ENCODE data around the gene NAP1L1.
A peak's percentile ranks its signal among the peaks of the same experiment; 100 is the strongest.

Gene NAP1L1

GRCh38 chr12:76083904-76084862, at the start of gene NAP1L1:
NAP1L1 (minus strand) TSS chr12:76084685; CDS start chr12:76074219, 10,466 bp downstream.
- peak; percentile 98 for DNase-seq

- DNase-seq: no peak
Observed at GRCh38 chr12:76127588-76127987, 43.1 kb upstream of the NAP1L1 start.

GRCh38 chr12:76124456-76124855, 40.0 kb upstream of the NAP1L1 start:
- DNase-seq: no peak

GRCh38 chr12:76123259-76124212, 39.1 kb upstream of the NAP1L1 start:
- DNase-seq: no peak

GRCh38 chr12:76119887-76120286, 35.4 kb upstream of the NAP1L1 start:
- DNase-seq: no peak

GRCh38 chr12:76117751-76118150, 33.3 kb upstream of the NAP1L1 start:
- DNase-seq: no peak

GRCh38 chr12:76117067-76117691, 32.7 kb upstream of the NAP1L1 start:
- DNase-seq: no peak

- DNase-seq: no peak
Observed at GRCh38 chr12:76113800-76114757, 29.6 kb upstream of the NAP1L1 start.

GRCh38 chr12:76111209-76111749, 26.8 kb upstream of the NAP1L1 start:
- no peak for DNase-seq

- DNase-seq: no peak
Observed at GRCh38 chr12:76109879-76110278, 25.4 kb upstream of the NAP1L1 start.

- DNase-seq: no peak
Observed at GRCh38 chr12:76108356-76108755, 23.9 kb upstream of the NAP1L1 start.

GRCh38 chr12:76106631-76107030, 22.1 kb upstream of the NAP1L1 start:
- DNase-seq: no peak

- DNase-seq: no peak
Observed at GRCh38 chr12:76103958-76104357, 19.5 kb upstream of the NAP1L1 start.

- no peak for DNase-seq
Observed at GRCh38 chr12:76101739-76102385, 17.4 kb upstream of the NAP1L1 start.

- DNase-seq: no peak
Observed at GRCh38 chr12:76096079-76096646, 11.7 kb upstream of the NAP1L1 start.

- DNase-seq: no peak
Observed at GRCh38 chr12:76094754-76095153, 10.3 kb upstream of the NAP1L1 start.

GRCh38 chr12:76091246-76091754, 6.8 kb upstream of the NAP1L1 start:
- DNase-seq: no peak

GRCh38 chr12:76085520-76085868, 1.0 kb upstream of the NAP1L1 start:
- peak; percentile 19 for DNase-seq

- DNase-seq: peak; percentile 66
Observed at GRCh38 chr12:76084863-76085519, 506 bp upstream of the NAP1L1 start.

Measured in CD4-positive, alpha-beta T cell treated with Interleukin-6 for 4 hours (primary cell).